GM19324 (cell line): ENCODE data around the gene FAAP100.
A peak's percentile ranks its signal among the peaks of the same experiment; 100 is the strongest.

Experiments
- ATAC-seq: cut with Tn5 transposase; IDR thresholded peaks from one replicate; pipeline ENCODE4 v1.9.1; 2021; ENCODE audit warnings: mild to moderate bottlenecking, moderate library complexity; ENCODE audit not compliant: unreplicated experiment, low FRiP score

FAAP100 gene

GRCh38 chr17:81513753-81514488 lies 38.2 kb downstream of the FAAP100 start:
- ATAC-seq, result peak; percentile 0

DNA sequence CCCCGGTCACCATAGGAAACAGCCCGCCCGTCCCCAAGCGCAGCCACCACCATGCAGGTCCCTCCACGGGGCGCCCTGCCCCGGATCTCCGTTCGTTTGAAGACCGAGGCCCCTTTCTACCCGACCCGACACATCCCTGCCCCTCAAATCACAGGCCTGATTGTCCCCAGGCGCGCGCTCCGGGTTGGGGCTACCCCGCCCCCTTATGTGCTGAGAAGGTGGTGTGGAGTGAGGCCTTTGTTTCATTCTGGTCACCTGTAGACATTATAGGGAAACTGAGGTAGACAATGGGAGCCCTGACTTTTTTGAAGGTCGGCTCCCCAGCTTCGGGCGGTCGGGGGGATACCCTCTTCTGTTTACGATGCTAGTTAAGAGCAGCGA lies 38.8 kb downstream of the FAAP100 start:
- no peak for ATAC-seq

- ATAC-seq, result peak; percentile 61
These were observed 39.4 kb downstream of the FAAP100 start, which contains the start of gene ACTG1 for GRCh38 chr17:81512562-81513371. ACTG1 (minus strand) TSS chr17:81512799; CDS start chr17:81512354, 445 bp downstream.

DNA sequence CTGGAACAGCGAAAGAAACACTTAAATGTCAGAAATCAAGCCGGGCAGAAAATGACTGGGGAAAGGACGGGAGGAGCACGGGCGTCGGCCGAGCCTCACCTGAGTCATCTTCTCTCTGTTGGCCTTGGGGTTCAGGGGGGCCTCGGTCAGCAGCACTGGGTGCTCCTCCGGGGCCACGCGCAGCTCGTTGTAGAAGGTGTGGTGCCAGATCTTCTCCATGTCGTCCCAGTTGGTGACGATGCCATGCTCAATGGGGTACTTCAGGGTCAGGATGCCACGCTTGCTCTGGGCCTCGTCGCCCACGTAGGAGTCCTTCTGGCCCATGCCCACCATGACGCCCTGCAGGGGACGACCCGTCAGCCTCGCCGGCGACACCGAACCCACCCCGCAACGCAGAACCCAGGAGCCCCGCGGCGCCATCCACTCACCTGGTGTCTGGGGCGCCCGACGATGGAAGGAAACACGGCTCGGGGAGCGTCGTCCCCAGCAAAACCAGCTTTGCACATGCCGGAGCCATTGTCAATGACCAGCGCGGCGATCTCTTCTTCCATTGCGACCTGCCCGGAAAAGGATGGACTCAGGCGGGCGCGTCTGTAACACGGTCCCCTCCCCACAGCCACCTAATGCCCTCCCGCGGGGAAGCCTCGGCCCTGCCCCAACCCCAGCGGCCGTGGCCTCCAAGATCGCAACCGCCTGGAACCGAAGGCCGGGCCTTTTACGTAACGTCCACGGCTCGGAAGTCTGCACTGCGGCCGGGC lies 40.2 kb downstream of the FAAP100 start:
- ATAC-seq, result no peak

DNA sequence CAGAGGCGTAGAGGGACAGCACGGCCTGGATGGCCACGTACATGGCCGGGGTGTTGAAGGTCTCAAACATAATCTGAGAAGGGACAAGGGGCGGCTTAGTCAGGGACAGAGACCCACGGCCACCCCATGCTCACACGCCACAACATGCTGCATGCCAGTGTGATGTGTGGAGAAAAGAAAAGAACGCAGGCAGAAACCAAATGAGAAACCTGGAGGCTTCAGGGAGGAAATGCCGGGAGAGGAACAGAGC lies 40.7 kb downstream of the FAAP100 start:
- ATAC-seq, result no peak

- ATAC-seq, result no peak
These were observed 41.2 kb downstream of the FAAP100 start for GRCh38 chr17:81510785-81511553.

DNA sequence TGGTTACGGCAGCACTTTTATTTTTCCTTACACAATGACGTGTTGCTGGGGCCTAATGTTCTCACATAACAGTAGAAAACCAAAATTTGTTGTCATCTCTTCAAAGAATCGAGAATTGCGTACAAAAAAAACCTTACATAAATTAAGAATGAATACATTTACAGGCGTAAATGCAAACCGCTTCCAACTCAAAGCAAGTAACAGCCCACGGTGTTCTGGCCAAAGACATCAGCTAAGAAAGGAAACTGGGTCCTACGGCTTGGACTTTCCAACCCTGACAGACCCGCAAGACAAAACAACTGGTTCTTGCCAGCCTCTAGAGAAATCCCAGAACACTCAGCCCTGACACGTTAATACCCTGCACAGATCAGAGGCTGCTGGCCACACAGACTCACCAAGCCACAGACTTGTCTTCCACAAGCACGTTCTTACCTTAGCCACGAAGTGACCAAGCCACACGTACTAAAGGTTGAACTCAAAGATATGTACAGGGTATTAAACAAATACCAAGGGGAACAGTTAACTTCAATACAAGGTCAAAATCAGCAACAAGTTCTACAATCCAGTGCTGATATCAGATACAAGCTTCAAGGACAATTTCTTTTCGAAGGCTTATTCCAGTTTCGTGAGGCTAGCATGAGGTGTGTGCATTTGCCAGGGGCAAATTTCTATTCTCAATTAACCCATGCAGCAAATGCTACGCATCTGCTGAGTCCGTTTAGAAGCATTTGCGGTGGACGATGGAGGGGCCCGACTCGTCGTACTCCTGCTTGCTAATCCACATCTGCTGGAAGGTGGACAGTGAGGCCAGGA lies 42.0 kb downstream of the FAAP100 start:
- no peak for ATAC-seq

GRCh38 chr17:81509207-81509971 lies 42.8 kb downstream of the FAAP100 start:
- no peak for ATAC-seq

GRCh38 chr17:81508639-81509206 lies 43.4 kb downstream of the FAAP100 start:
- ATAC-seq, result no peak

DNA sequence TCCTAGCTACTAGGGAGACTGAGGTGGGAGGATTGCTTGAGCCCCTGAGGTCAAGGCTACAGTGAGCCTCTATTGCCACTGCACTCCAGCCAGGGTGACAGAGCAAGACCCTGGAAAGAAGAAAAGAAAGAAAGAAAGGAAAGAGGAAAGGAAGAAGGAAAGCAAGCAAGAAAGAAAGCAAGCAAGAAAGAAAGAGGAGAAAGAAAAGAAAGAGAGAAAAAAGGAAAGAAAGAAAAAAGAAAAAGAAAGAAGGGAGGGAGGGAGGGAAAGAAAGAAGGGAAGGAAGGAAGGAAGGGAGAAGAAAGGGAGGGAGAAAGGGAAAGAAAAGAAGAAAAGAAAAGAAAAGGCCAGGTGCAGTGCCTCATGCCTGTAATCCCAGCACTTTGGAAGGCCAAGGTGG lies 48.5 kb downstream of the FAAP100 start:
- ATAC-seq, result no peak

GRCh38 chr17:81502471-81503017 lies 49.6 kb downstream of the FAAP100 start:
- ATAC-seq, result no peak

GRCh38 chr17:81500047-81500446 lies 52.1 kb downstream of the FAAP100 start:
- ATAC-seq, result no peak

DNA sequence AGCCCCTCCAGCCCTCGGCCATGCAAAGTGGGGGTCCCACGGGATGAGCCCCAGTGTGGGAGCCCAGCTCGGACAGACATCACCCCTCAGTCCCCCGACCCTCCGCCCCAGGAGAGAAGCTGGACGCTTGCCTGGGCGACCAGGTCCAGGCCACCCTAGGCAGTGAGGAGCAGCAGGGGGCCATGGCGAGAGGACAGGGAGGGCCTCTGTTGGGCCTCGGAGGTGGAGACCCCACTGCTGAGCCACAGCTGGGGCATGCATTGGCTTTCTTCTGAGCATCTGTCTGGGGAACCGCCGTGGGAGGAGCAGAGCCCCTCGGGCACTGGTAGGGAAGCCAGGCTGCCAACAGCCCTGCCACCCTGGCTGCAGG lies 52.6 kb downstream of the FAAP100 start:
- ATAC-seq, result no peak

- no peak for ATAC-seq
These were observed 53.1 kb downstream of the FAAP100 start for GRCh38 chr17:81498953-81499600.

GRCh38 chr17:81494626-81495377 lies 57.4 kb downstream of the FAAP100 start:
- ATAC-seq, result no peak

GRCh38 chr17:81493198-81494038 lies 58.7 kb downstream of the FAAP100 start:
- ATAC-seq, result no peak
